ENCODE measurements around the gene AKAIN1. TPM values are rescaled to one million over a fixed set of nuclear protein-coding genes. Genes with fewer than 3 reads are reported as not detected.

Gene AKAIN1
- total and polyA plus RNA-seq, 10 of the 15 experiments (the other 5 are each of a cell fraction or from before 2014, with no cell fraction given), result not detected

DNA sequence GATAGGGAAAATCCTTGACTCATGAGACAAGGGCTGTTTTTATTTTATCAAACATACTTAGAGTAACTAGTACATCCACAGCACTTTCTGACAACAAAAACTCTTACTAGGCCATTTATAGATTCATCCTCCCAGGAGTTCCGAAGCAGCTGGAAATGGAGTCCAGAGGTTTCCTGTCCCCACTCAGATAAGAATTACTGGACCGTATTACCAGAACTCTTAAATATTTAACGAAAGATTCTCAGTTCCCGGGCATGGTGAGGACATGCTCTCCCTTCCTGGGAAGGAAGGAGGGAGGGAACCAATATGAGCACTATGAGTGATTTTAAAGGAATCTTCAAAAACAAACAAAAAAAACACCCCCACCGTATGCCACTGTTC, 41.2 kb downstream of the AKAIN1 start (continued):
- TF ChIP-seq, protein P1, sequence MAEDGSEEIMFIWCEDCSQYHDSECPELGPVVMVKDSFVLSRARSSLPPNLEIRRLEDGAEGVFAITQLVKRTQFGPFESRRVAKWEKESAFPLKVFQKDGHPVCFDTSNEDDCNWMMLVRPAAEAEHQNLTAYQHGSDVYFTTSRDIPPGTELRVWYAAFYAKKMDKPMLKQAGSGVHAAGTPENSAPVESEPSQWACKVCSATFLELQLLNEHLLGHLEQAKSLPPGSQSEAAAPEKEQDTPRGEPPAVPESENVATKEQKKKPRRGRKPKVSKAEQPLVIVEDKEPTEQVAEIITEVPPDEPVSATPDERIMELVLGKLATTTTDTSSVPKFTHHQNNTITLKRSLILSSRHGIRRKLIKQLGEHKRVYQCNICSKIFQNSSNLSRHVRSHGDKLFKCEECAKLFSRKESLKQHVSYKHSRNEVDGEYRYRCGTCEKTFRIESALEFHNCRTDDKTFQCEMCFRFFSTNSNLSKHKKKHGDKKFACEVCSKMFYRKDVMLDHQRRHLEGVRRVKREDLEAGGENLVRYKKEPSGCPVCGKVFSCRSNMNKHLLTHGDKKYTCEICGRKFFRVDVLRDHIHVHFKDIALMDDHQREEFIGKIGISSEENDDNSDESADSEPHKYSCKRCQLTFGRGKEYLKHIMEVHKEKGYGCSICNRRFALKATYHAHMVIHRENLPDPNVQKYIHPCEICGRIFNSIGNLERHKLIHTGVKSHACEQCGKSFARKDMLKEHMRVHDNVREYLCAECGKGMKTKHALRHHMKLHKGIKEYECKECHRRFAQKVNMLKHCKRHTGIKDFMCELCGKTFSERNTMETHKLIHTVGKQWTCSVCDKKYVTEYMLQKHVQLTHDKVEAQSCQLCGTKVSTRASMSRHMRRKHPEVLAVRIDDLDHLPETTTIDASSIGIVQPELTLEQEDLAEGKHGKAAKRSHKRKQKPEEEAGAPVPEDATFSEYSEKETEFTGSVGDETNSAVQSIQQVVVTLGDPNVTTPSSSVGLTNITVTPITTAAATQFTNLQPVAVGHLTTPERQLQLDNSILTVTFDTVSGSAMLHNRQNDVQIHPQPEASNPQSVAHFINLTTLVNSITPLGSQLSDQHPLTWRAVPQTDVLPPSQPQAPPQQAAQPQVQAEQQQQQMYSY (CRISPR knock-in tag; IDR thresholded peaks at IDR 0.05), result no peak
- TF ChIP-seq LARP7 (IDR thresholded peaks at IDR 0.05) (no peak), SRF (IDR thresholded peaks at IDR 0.05; ENCODE audit: low read depth in 2 of 2, low read length in 2 of 2) (no peak), YY1 (IDR thresholded peaks at IDR 0.05; ENCODE audit: low read depth, low read length) (no peak), KLF5 (IDR thresholded peaks at IDR 0.05; ENCODE audit: partially characterized antibody) (no peak), BACH1 (IDR thresholded peaks at IDR 0.05; ENCODE audit: borderline replicate concordance) (no peak), FOXK2 (IDR thresholded peaks at IDR 0.05) (no peak), NFYB (IDR thresholded peaks at IDR 0.05; ENCODE audit: insufficient read depth, low read depth, low read length) (no peak), HCFC1 (IDR thresholded peaks at IDR 0.05; ENCODE audit: low read length) (no peak)
- TF ChIP-seq, protein P2, sequence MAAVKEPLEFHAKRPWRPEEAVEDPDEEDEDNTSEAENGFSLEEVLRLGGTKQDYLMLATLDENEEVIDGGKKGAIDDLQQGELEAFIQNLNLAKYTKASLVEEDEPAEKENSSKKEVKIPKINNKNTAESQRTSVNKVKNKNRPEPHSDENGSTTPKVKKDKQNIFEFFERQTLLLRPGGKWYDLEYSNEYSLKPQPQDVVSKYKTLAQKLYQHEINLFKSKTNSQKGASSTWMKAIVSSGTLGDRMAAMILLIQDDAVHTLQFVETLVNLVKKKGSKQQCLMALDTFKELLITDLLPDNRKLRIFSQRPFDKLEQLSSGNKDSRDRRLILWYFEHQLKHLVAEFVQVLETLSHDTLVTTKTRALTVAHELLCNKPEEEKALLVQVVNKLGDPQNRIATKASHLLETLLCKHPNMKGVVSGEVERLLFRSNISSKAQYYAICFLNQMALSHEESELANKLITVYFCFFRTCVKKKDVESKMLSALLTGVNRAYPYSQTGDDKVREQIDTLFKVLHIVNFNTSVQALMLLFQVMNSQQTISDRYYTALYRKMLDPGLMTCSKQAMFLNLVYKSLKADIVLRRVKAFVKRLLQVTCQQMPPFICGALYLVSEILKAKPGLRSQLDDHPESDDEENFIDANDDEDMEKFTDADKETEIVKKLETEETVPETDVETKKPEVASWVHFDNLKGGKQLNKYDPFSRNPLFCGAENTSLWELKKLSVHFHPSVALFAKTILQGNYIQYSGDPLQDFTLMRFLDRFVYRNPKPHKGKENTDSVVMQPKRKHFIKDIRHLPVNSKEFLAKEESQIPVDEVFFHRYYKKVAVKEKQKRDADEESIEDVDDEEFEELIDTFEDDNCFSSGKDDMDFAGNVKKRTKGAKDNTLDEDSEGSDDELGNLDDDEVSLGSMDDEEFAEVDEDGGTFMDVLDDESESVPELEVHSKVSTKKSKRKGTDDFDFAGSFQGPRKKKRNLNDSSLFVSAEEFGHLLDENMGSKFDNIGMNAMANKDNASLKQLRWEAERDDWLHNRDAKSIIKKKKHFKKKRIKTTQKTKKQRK (IDR thresholded peaks at IDR 0.05; ENCODE audit: low read depth, low read length), result no peak
- TF ChIP-seq, protein P3, sequence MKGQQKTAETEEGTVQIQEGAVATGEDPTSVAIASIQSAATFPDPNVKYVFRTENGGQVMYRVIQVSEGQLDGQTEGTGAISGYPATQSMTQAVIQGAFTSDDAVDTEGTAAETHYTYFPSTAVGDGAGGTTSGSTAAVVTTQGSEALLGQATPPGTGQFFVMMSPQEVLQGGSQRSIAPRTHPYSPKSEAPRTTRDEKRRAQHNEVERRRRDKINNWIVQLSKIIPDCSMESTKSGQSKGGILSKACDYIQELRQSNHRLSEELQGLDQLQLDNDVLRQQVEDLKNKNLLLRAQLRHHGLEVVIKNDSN (IDR thresholded peaks at IDR 0.05; ENCODE audit: borderline replicate concordance, extremely low read length, insufficient read depth, low read depth, low read length), result no peak

All from GM12878 (cell line).